HFFc6 (cell line): Measurements from ENCODE around the gene EPB41L1. TPM values are rescaled to one million over a fixed set of nuclear protein-coding genes. Genes with fewer than 3 reads are reported as not detected.

Experiments used
- DNase-seq: peaks from one replicate; pipeline ENCODE4 v3.0.0-alpha.2; 2018
- H3K27ac Mint-ChIP-seq: 2 replicates; pipeline ENCODE4 v1.8.0; 2020; ENCODE audit warnings: mild to moderate bottlenecking, mixed read lengths
- H3K27me3 Mint-ChIP-seq: 2 replicates; pipeline ENCODE4 v1.8.0; 2021; ENCODE audit warnings: mild to moderate bottlenecking, moderate library complexity, mixed read lengths; ENCODE audit not compliant: insufficient read depth
- H3K36me3 Mint-ChIP-seq: 2 replicates; pipeline ENCODE4 v1.8.0; 2021; ENCODE audit warnings: low read depth, mixed read lengths
- H3K4me1 Mint-ChIP-seq: 2 replicates; pipeline ENCODE4 v1.8.0; 2020; ENCODE audit warnings: low read depth, mixed read lengths
- H3K4me3 Mint-ChIP-seq: 2 replicates; pipeline ENCODE4 v1.8.0; 2020; ENCODE audit warnings: mild to moderate bottlenecking, moderate library complexity, mixed read lengths
- H3K9me3 Mint-ChIP-seq: 2 replicates; pipeline ENCODE4 v1.8.0; 2020; ENCODE audit warnings: mild to moderate bottlenecking, mixed read lengths
- total RNA-seq, 6 experiments: library from RNA; stranded (reverse); fragmentation: NEBNext Ultra II Directional; extraction: Animal tissue kit (Norgen Biotek cat#: 25700); gene quantifications; 2 replicates in 1 of 6; 3 replicates in 5 of 6; pipeline ENCODE4 v1.2.3, GENCODE V29; 2021
- TF ChIP-seq, protein P1 (sequence below): fragments of 200-600 bp; sonication (generic); IDR thresholded peaks from 2 replicates; pipeline ENCODE4 v1.5.0; 2021; ENCODE audit warnings: antibody characterized with exemption, mild to moderate bottlenecking

The EPB41L1 gene
- total RNA-seq, 6 experiments from 2014 or later, result 41.9 to 51.0 (median 43.4) TPM

DNA sequence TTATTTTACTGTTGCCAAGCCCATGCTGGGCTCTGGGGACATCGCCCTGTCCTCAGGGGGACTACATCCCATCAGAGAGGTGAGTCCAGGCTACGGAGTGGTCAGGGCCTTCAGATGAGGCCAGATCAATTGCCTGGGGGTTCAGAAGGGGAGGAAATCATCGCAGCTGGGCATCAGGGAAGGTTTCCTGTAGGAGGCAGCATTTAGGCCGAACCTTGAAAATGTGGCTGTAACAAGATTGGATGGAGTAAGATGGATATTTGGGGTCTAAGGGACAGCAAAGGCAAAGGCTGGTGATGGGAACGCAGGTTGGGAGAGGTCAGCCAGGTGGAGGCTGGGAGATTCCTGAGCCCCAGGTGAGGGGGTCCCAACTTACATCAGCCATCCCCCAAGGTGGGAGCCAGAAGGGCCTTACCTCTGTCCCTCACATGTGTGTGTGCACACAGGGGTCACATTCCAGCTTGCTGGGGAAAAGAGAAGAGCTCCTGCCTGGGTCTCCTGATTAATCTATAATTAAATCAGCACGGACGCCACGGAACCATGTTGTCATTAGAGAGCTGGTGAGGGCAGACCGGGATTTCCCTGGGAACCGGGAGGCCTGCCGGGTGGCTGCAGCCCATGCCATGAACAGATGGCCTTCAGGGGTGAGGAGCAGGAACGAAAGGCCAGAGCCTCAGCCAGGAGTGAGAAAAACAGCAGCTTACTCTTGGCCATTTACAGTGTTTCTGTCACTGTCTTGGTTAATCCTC lies 121.1 kb downstream of the EPB41L1 start:
- H3K4me3 Mint-ChIP-seq, result no peak overlapping the region
- TF ChIP-seq, protein P1, sequence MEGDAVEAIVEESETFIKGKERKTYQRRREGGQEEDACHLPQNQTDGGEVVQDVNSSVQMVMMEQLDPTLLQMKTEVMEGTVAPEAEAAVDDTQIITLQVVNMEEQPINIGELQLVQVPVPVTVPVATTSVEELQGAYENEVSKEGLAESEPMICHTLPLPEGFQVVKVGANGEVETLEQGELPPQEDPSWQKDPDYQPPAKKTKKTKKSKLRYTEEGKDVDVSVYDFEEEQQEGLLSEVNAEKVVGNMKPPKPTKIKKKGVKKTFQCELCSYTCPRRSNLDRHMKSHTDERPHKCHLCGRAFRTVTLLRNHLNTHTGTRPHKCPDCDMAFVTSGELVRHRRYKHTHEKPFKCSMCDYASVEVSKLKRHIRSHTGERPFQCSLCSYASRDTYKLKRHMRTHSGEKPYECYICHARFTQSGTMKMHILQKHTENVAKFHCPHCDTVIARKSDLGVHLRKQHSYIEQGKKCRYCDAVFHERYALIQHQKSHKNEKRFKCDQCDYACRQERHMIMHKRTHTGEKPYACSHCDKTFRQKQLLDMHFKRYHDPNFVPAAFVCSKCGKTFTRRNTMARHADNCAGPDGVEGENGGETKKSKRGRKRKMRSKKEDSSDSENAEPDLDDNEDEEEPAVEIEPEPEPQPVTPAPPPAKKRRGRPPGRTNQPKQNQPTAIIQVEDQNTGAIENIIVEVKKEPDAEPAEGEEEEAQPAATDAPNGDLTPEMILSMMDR, result peak; percentile 27; the same call in 1 of the 2 replicates
- H3K4me1 Mint-ChIP-seq, result no peaks in the 10 kb centered on the region
- no peaks in the 10 kb centered on the region for H3K9me3 Mint-ChIP-seq
- H3K27me3 Mint-ChIP-seq, result peaks cover 46% of the 10 kb centered on the region
- no peak for DNase-seq
- H3K36me3 Mint-ChIP-seq, result no peaks in the 10 kb centered on the region
- H3K27ac Mint-ChIP-seq, result no peak overlapping the region

DNA sequence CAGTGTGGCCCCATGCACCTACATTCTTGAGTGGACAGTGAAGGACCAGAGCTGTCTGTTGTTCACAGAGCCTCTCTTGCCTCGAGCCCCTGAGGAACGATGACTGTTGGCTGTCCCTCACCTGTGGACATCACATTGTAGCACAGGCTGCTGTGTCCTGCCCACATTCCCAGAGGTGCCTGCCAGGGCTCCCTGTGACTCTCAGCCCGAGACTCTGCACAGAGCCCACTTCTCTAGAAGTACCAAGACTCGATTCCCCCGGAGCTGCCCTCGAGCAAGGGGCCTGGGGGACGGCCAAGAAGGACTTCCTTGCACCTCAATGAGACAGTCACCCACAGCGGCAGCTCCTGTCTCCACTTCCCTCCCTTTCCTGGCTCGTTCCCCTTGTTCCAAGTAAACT lies 123.0 kb downstream of the EPB41L1 start:
- Mint-ChIP-seq H3K4me3 (no peak overlapping the region), H3K27ac (no peak overlapping the region), H3K9me3 (no peaks in the 10 kb centered on the region), H3K36me3 (no peaks in the 10 kb centered on the region), H3K27me3 (peaks cover 53% of the 10 kb centered on the region), H3K4me1 (no peaks in the 10 kb centered on the region)
- TF ChIP-seq, protein P1, result no peak
- no peak for DNase-seq

DNA sequence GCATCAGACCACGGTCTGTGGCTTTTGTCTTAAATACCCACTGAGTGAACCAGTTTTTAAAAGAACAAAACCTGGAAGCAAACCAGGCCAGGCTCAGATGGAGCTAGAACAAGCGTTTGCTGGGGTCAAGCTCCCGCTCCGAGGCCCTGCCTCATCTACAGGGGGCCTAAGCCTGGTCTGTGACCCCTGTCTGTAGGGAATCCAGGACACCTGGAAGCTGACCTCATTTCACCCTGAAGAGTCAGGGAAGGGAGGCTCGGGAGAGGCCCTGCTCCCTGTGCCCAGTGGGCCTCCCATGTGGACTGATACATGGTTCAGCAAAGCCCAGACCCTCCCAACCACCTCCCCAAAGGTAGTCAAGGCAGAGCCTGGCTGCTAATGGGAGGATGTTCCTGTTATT lies 124.8 kb downstream of the EPB41L1 start:
- H3K36me3 Mint-ChIP-seq, result no peaks in the 10 kb centered on the region

DNA sequence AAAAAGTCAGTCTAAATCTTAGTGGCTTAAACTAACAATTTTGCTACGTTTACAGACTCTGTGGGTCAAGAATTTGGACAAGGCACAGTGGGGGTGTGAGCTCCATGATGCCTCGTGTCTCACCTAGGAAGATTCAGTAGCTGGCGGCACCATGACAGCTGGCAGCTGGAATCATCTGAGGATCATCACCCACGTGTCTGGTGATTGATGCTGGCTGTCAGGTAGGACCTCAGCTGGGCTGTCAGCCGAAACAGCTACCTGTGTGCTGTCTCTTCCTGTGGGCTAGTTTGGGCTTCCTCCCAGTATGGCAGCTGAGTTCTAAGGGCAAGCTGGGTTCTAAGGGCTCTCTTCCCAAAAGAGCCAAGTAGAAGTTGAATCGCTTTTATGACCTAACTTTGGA lies 125.2 kb downstream of the EPB41L1 start:
- Mint-ChIP-seq H3K4me1 (no peaks in the 10 kb centered on the region), H3K27ac (no peak overlapping the region), H3K36me3 (no peaks in the 10 kb centered on the region), H3K27me3 (peaks cover 63% of the 10 kb centered on the region), H3K9me3 (no peaks in the 10 kb centered on the region), H3K4me3 (no peak overlapping the region)
- TF ChIP-seq, protein P1, result no peak
- DNase-seq, result no peak

More for the DNA sequence above, 124.8 kb downstream of the EPB41L1 start:
- Mint-ChIP-seq H3K4me1 (no peaks in the 10 kb centered on the region), H3K27me3 (peaks cover 61% of the 10 kb centered on the region), H3K4me3 (no peak overlapping the region), H3K9me3 (no peaks in the 10 kb centered on the region), H3K27ac (no peak overlapping the region)
- no peak for DNase-seq
- TF ChIP-seq, protein P1, result no peak

DNA sequence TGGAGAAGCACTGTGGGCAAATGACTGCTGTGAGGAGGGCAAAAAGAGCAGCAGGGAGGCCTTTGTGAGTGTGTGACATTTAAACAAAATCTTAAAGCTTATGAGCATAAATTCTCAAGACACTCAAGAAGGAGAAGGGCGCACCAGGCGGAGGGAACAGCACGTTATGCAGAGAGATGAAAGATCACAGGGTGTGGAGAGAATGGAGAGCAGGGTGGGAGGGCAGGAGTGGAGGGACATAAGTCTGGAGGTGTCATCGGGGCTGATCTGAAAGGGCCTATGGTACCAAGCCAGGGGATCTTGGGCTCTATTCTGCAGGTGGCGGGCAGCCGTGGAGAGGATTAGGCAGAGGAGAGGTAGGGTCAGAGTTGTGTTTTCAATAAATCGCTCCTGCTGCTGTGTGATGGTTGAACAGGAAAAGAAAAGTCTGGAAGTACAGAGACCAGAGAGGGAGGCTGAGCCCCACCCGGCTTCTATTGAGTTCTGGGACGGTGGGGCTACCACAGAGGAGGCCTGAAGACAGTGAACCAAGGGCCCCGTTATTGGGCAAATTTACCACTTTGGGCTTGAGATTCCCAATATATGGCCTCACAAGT lies 127.3 kb downstream of the EPB41L1 start:
- Mint-ChIP-seq H3K9me3 (no peaks in the 10 kb centered on the region), H3K4me1 (no peaks in the 10 kb centered on the region), H3K36me3 (no peaks in the 10 kb centered on the region), H3K4me3 (no peak overlapping the region), H3K27ac (no peak overlapping the region), H3K27me3 (peaks cover 61% of the 10 kb centered on the region)
- DNase-seq, result no peak
- TF ChIP-seq, protein P1, result no peak

Other genes starting within 250 kb of the EPB41L1 start
- gene SCAND1, start 200.2 kb upstream of the EPB41L1 start, total RNA-seq, result 10 to 100 TPM; 76.7 to 97.0 (median 82.8) TPM
- gene CNBD2, start 186.2 kb upstream of the EPB41L1 start, total RNA-seq, result 1 to 10 TPM; 1.4 to 2.9 (median 2.3) TPM
- gene AAR2, start 81.7 kb downstream of the EPB41L1 start, total RNA-seq, result 10 to 100 TPM; 20.4 to 25.9 (median 23.7) TPM
- 100 to 1,000 TPM; 118 to 150 (median 140) TPM for gene DLGAP4, start 151.6 kb downstream of the EPB41L1 start, total RNA-seq